Peyer's patch (tissue), 4 donors: ENCODE measurements around the gene GSTA1.
"Not testable (repeated sequence)": the region's sequence is repeated elsewhere in the genome, so short reads cannot be mapped to it uniquely, and the experiment has no call there.

Source experiments
- POLR2A ChIP-seq, 2 donors: fragments of 450-650 bp; IDR thresholded peaks; one replicate each; pipeline ENCODE4 v1.5.1; 2017; ENCODE audit warnings: antibody characterized with exemption in 2 of 2, mild to moderate bottlenecking in 2 of 2, moderate library complexity in 2 of 2
- TF ChIP-seq, protein P1 (sequence below), 6 experiments: fragments of 450-650 bp in 4 of 6; fragments of 200-600 bp in 2 of 6; sonication (generic) in 1 of 6; IDR thresholded peaks; one replicate each; pipeline ENCODE4 v1.5.1; 2017 to 2019; ENCODE audit warnings: antibody characterized with exemption in 6 of 6, mild to moderate bottlenecking in 3 of 6, moderate library complexity in 1 of 6

DNA sequence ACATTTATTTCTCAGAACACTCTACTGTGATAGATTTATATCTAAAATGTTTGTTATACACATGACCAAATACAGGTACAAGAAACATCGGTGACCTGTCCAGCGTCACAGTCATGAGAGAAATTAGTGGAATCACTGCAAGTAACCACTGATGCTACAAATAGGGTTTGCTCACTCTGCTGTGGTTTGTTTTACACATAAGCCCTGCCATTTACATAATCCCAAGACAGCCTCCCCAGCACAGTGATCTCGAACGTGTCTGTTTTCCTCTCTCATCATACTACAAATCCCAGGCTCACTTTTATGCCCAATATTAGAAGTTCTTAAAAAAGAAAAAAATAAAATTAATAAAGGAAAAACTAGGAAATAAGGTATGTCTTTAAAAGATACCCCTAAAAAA is 6.2 kb upstream of the GSTA1 start:
- TF ChIP-seq, protein P1, sequence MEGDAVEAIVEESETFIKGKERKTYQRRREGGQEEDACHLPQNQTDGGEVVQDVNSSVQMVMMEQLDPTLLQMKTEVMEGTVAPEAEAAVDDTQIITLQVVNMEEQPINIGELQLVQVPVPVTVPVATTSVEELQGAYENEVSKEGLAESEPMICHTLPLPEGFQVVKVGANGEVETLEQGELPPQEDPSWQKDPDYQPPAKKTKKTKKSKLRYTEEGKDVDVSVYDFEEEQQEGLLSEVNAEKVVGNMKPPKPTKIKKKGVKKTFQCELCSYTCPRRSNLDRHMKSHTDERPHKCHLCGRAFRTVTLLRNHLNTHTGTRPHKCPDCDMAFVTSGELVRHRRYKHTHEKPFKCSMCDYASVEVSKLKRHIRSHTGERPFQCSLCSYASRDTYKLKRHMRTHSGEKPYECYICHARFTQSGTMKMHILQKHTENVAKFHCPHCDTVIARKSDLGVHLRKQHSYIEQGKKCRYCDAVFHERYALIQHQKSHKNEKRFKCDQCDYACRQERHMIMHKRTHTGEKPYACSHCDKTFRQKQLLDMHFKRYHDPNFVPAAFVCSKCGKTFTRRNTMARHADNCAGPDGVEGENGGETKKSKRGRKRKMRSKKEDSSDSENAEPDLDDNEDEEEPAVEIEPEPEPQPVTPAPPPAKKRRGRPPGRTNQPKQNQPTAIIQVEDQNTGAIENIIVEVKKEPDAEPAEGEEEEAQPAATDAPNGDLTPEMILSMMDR (IDR thresholded peaks at IDR 0.05), result not testable (repeated sequence)
- not testable (repeated sequence) for TF ChIP-seq POLR2A (IDR thresholded peaks at IDR 0.05)
